ENCODE measurements around the gene SMIM43.

DNA sequence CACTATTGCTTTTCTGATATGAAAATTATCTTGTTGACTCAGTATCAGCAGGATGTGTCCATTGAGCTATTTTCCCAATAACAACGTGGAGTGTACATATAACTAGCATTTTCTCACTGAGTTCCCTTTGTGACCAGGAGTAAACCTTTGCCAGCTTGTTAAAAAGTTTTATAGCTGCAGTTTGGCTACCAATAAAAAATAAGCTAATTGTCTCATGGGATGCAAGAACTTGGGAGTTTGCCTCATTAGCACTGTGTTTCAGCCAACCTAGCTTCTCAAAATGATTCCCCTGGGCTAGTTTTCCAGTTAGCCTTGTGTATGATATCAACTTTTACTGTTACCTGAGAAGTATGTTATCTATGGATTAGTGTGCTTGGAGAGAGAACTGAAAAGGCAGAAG is 43.3 kb downstream of the SMIM43 start:
- TF ChIP-seq YY1 (IDR thresholded peaks at IDR 0.05; ENCODE audit: low read depth), result no peak
- TF ChIP-seq ZBTB7A (IDR thresholded peaks at IDR 0.05; ENCODE audit: low read depth), result no peak
- no peak for TF ChIP-seq RAD21 (IDR thresholded peaks at IDR 0.05; ENCODE audit: low read depth)
- TF ChIP-seq USF1 (IDR thresholded peaks at IDR 0.05), result no peak
- TF ChIP-seq NFIC (IDR thresholded peaks at IDR 0.05), result no peak
- no peak for TF ChIP-seq TEAD4 (IDR thresholded peaks at IDR 0.05)
- no peak for TF ChIP-seq EGR1 (IDR thresholded peaks at IDR 0.05)
- no peak for TF ChIP-seq EP300 (IDR thresholded peaks at IDR 0.05; ENCODE audit: borderline replicate concordance)
- no peak for TF ChIP-seq FOXM1 (IDR thresholded peaks at IDR 0.05; ENCODE audit: borderline replicate concordance, low read depth)
- TF ChIP-seq MAX (IDR thresholded peaks at IDR 0.05), result no peak
- no peak for TF ChIP-seq CREB1 (IDR thresholded peaks at IDR 0.05; ENCODE audit: low read depth)
- TF ChIP-seq REST (IDR thresholded peaks at IDR 0.05; ENCODE audit: low read depth), result no peak
- TF ChIP-seq TCF12 (IDR thresholded peaks at IDR 0.05; ENCODE audit: low read depth), result no peak
- TF ChIP-seq CEBPB (IDR thresholded peaks at IDR 0.05), result no peak
